NCI-H128 (cell line): ENCODE results near the gene MAPK6.
"Not testable (repeated sequence)": the region's sequence is repeated elsewhere in the genome, so short reads cannot be mapped to it uniquely, and the experiment has no call there.

Experiments used
- DNase-seq: peaks from one replicate; lab custom pipeline; 2025; ENCODE audit not compliant: unreplicated experiment; lab: John Stamatoyannopoulos, UW

MAPK6 gene

DNA sequence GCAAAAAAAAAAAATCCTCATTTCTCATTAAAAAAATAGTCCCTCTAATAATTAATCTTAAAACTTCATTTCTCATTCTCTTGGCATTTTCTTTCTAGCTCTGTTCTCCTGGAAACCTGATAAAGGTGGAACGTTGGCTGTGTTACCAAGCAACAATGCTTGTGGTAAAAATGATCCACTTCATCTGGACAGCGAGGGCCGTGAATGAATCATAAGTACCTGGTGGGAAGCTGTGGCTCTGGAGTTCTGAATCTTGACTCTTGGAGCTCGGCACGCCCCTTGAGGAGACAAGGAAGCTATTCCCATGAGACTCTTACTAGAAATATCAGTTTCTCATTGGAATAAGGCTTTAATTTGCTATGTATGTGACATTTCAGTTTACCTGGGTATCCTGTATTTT, 61.0 kb downstream of the MAPK6 start:
- peak; percentile 47 for DNase-seq

DNA sequence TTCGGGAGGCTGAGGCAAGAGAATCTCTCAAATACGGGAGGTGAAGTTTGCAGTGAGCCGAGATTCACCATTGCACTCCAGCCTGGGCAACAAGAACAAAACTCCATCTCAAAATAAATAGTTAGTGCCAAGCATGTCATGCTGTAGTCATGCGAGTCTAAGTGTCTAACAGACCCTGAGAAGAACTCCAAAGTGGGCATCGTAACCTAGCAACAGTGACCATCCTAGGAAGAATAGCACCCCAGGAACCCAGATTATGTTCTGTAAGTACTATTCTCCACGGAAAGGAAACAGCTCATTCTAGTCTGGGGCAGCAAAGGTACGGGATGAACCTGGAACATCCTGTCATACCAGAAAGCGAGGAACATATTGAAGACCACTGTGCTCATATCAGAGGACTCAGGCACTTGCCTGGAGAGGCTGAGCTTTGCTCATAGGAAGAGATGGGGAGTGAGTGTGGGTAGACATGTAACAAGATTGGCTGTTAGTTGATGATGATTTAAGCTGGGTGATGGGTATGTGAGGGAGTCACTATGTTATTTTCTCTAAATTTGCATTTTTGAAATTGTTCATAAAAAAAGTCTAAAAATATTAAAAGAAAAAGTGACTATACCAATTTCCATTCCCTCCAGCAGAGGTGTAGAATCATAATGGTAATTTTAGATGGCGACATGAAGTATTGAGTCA, 61.8 kb downstream of the MAPK6 start:
- DNase-seq, result no peak

DNA sequence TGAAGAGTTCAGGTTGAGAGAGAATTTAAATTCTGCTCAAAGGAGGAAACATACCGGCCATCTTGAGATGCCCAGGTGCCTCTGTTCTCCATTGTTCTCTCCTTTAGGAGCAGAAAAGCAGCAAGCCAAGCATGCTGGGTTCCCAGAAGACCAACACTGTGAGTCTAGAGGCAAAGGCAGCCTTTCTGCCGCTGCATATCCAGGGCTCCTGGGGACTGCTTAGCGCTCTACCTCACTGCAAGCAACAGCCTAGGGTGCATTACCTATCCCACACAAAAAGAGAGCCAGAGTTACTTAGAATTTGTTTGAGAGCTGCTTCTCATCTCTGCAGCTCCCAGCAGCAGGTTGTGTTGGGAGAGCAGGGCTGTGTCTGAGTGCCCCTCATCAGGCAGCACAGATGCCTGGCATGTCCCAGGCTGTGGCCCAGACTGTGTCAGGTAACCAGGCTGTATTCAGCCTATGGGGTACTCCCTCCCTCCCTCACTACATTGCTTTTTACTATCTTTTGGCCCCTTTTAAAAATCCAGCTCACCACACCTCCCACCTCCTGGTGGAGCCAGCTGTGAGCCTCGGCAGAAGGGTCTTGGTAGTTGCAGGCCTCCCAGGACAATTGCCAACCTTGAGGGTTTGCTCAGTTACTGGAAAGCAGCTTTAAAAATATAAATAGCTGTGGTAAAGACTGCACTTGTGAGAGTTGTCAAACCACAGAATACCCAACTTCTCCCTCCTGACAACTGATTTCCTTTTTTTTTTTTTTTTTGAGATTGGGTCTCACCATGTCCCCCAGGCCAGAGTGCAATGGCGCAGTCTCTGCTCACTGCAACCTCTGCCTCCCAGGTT, 63.4 kb downstream of the MAPK6 start:
- DNase-seq, result no peak

- DNase-seq, result not testable (repeated sequence)
Observed at GRCh38 chr15:52083037-52083359, 64.0 kb downstream of the MAPK6 start.

GRCh38 chr15:52083603-52084002, 64.6 kb downstream of the MAPK6 start:
- no peak for DNase-seq

DNA sequence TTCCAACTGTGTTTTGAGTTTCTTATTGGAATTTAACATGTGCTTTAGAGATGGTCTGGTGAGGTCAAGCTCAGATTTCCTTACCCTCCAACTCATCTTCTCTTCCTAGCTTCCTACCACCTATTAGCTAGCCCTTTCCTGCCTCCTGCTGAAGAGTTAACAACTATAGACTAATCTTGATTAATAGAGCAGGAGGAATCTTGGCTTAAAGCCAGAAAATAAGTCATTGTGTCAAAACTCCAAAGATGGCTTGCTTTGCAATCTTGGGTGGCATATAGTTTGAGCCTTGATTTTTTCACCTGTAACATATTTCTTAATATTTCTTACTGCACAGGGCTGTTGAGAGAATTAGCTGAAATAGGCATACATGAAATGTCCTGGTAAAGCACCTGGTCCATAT, 66.3 kb downstream of the MAPK6 start:
- no peak for DNase-seq

GRCh38 chr15:52086011-52086786, 67.2 kb downstream of the MAPK6 start:
- no peak for DNase-seq

DNA sequence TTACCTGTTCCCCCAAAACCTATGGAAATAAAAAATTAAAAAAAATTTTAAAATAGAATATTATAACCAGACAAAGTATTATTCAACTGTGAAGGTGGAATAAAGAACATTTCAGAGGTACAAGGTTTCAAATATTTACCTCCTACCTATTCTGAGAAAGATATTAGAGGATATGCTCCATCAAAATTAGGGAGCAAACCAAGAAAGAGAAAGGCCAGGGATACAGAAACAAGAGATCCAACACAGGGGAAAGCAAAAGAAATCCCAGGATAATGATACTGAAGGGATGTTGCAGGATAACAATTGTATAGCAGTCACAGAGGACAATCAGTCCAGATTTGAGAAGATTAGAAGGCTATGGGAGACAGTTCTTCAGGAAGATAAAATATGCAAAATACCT, 71.2 kb downstream of the MAPK6 start:
- DNase-seq, result no peak

DNA sequence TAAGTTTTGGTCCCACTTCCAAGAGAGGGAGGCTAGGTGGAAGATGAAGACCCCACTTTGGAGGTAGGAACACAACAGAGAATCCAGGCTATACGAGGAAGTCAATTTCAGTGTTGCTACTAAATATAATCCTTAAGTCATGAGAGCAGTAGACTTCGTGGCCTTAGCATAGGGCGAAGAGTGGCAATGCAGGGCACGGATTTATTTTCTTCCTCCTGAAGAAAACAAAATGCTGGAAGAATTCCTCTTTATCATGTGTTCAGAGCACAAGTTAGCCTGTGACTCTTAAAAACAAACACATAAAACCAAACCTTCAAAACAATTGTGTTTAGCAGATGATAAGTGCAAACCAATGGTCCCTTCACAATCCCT, 74.1 kb downstream of the MAPK6 start:
- DNase-seq, result no peak

- DNase-seq, result no peak
Observed at GRCh38 chr15:52093539-52094510, 74.8 kb downstream of the MAPK6 start.

GRCh38 chr15:52094811-52095584, 76.0 kb downstream of the MAPK6 start:
- no peak for DNase-seq

DNA sequence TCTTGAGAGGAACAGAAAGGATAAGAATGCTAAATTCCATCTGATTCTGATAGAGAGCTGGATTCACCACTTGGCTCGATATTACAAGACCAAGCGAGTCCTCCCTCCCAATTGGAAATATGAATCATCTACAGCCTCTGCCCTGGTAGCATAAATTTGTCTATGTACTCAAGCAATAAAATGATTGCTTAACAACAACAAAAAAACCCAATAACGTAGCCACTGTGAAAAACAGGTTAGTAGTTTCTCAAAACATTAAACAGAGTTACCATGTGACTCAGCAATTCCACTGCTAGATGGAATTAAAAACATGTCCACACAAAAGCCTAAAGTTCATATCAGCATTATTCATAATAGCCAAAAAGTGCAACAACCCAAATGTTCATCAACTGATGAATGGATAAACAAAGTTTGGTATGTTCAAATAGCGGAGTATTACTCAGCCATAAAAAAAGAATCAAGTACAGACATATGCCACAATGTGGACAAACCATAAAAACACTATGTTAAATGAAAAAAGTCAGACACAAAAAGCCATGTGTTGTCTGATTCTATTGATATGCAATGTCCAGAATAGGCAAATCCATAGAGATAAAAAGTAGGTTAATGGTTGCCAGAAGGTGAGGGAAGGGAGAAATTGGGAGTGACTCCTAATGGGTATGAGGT, 76.7 kb downstream of the MAPK6 start:
- no peak for DNase-seq

DNA sequence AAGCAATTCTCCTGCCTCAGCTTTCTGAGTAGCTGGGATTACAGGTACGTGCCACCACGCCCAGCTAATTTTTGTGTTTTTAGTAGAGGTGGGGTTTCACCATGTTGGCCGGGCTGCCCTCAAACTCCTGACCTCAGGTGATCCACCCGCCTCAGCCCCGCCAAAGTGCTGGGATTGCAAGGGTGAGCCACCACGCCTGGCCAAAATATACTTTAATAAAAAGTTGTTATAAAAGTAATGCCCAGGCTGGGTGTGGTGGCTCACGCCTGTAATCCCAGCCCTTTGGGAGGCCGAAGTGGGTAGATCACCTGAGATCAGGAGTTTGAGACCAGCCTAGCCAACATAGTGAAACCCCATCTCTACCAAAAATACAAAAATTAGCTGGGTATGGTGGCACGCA, 77.5 kb downstream of the MAPK6 start:
- not testable (repeated sequence) for DNase-seq

DNA sequence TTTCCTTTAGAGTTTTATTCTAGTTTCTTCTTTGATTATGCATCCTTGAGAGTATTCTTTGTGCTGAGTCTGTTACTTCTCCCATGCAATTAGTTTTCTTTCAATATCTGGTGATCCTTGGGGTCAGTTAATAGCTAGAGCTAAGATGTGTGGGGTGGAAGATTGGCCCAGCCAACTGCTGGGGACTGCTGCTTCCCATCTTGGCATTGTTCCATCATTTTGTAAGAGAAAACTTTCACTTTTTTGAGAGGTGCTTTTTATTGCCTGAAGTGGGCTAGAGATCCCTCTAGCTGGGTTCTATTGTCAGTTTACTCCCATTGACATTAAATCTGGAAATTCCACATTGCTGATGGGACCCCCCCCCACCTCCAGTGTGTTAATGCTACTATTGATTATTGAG, 78.2 kb downstream of the MAPK6 start:
- no peak for DNase-seq

DNA sequence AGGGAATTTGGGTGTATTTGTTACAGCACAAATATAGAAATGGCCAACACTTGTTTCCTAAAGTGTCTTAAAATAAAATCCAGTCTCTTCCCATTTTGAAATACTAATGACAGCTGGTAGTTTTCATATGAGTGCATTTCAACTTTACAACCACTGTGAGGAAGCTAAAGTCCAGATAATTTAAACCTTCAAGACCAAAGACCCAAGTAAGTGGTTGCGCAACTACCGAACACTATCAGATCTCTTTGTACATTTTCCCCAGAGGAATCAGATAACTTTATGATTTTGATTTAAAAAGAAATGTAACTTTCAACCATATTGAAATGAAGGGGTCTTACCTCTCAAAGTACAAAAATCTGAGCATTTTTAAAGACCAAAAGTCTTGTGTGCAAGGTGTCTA, 79.3 kb downstream of the MAPK6 start:
- no peak for DNase-seq

DNA sequence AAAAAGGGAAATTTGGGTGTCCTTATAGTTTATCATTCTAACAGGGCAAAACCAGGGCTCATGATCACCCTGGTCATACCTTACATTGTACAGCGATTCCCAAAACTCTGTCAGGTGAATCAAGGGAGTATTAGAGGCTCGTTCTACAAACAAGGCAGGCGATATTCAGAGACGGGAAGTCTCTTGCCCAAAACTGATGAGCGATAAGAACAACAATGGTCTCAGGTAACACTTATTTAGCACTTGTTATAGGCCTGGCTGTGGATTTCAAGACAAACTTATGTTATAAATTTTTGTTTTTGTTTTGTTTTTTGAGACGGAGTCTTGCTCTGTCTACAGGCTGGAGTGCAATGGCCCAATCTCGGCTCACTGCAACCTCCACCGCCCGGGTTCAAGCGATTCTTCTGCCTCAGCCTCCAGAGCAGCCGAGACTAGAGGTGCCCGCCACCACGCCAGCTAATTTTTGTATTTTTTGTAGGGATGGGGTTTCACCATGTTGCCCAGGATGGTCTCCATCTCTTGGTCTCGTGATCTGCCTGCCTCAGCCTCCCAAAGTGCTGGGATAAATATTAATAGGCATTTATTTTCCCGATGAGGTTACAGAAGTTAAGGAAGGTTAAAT, 80.7 kb downstream of the MAPK6 start:
- no peak for DNase-seq

- DNase-seq, result no peak
Observed at GRCh38 chr15:52100807-52101442, 81.9 kb downstream of the MAPK6 start.

DNA sequence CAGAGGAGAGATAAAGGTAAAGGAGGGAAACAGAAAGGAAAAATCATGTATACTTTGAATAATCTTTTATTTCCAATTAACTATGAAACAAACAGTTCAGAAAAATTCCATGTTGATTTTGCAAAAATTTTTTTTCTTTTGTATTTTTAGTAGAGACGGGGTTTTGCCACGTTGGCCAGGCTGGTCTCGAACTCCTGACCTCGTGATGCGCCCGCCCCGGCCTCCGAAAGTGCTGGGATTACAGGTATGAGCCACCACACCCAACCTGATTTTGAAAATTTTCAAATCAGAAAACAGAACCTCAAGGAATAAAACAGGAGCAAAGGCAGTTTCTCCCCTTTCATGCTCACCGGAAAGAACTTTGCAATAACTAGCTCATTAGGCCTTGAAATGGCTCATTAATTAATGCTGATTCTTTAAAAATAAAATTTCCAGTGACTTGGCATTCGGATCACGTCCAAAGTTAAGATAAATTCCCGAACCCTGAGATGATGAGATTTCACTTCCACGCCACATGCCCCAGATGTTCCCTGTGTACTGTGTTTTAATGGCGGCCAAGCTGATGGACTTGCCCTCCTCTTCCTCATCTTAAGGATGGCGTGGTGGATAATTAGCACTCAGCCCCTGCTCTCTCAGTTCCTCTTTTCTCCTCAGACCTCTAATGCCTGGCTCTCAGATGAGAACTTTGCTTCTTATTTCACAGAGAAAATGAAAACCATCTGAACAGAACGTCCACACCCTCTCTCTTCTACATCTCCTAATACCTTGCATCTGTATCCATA, 82.7 kb downstream of the MAPK6 start:
- DNase-seq, result no peak
